ENCODE results near the gene GSTT4. TPM values are rescaled to one million over a fixed set of nuclear protein-coding genes. Genes with fewer than 3 reads are reported as not detected.
"Not testable (repeated sequence)": the region's sequence is repeated elsewhere in the genome, so short reads cannot be mapped to it uniquely, and the experiment has no call there.

GSTT4 gene
- total and polyA plus RNA-seq, 7 donors: not detected

DNA sequence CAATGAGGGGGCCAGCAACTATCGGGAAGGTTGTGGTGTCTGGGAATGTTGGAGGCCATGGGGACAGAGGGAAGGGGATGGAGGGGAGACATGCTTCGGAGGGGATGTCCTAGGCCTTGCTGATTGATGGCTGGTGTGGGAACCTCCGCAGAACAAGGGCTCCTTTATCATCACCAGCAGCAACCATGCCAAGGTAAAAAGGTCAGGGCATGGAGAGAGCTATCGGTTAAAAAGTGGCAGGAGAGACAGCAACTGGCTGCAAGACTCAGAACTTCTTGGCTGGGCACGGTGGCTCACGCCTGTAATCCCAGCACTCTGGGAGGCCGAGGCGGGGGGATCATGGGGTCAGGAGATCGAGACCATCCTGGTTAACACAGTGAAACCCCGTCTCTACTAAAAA lies 3.0 kb downstream of the GSTT4 start:
- TF ChIP-seq, protein P1, sequence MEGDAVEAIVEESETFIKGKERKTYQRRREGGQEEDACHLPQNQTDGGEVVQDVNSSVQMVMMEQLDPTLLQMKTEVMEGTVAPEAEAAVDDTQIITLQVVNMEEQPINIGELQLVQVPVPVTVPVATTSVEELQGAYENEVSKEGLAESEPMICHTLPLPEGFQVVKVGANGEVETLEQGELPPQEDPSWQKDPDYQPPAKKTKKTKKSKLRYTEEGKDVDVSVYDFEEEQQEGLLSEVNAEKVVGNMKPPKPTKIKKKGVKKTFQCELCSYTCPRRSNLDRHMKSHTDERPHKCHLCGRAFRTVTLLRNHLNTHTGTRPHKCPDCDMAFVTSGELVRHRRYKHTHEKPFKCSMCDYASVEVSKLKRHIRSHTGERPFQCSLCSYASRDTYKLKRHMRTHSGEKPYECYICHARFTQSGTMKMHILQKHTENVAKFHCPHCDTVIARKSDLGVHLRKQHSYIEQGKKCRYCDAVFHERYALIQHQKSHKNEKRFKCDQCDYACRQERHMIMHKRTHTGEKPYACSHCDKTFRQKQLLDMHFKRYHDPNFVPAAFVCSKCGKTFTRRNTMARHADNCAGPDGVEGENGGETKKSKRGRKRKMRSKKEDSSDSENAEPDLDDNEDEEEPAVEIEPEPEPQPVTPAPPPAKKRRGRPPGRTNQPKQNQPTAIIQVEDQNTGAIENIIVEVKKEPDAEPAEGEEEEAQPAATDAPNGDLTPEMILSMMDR (IDR thresholded peaks at IDR 0.05): no peak
- DNase-seq (no peak), ATAC-seq (no peak)
- Histone ChIP-seq H3K36me3 (ENCODE audit: insufficient read depth in 1 of 2, low read depth in 1 of 2) (no peaks in the 10 kb centered on the region), H3K9me3 (no peaks in the 10 kb centered on the region), H3K4me3 (no peak overlapping the region), H3K27me3 (ENCODE audit: insufficient read depth in 3 of 3, low read length in 2 of 3) (no peaks in the 10 kb centered on the region), H3K27ac (no peak overlapping the region), H3K4me1 (peaks cover 4% of the 10 kb centered on the region)
- WGBS, 3 donors: 72 to 77% (median 72%) methylated on average over 10 of the region's 10 CpGs
- intact Hi-C loops (cut with DNase I): loop anchor here in 1 of 2 donors (5.0 kb wide), 1 partner anchor 155 kb away; no protein-coding TSS in a partner anchor

DNA sequence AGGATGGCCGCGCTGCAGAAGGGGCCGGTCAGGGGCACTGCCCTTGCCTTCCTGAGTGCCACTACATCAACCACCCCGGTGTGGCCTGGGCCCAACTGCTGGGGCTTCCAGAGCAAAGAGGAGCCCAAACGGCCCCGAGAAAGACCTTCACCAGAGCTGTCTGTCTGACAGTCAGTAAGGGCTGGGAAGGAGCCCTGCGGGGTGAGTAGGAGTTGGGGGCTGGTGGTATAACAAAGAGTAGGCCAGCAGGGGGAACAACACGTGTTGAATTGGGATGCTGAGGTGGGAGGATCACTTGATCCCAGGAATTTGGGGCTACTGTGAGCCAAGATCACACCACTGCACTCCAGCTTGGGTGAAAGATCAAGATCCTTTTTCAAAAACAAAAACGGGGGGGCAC lies 3.9 kb downstream of the GSTT4 start:
- intact Hi-C loops (cut with DNase I): loop anchor here in 1 of 2 donors (5.0 kb wide), 1 partner anchor 156 kb away; no protein-coding TSS in a partner anchor
- ATAC-seq: no peak

DNA sequence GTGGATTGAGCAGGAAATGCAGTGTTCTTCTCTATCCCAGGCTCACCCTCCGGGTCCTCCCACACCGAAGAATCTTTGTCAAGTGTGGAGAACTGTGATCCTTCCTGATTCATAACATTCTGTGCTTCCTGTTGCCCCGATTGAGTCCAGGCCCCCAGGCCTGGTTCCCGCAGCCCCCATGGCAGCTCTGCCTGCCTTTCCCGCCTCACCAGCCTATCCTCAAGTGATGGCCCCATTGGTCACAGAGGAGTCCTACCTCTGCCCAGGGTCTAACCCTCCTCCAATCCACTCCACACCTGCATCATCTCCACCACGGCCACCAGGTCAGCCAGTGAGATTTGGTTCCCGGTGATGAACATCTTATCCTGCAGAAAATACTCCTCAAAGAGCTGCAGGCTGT lies 5.5 kb downstream of the GSTT4 start:
- not testable (repeated sequence) for H3K4me1 ChIP-seq; H3K36me3 ChIP-seq (ENCODE audit: insufficient read depth in 1 of 2, low read depth in 1 of 2); H3K27ac ChIP-seq; DNase-seq; H3K4me3 ChIP-seq; ATAC-seq; H3K9me3 ChIP-seq; H3K27me3 ChIP-seq (ENCODE audit: insufficient read depth in 3 of 3, low read length in 2 of 3)
- intact Hi-C loops (cut with DNase I): loop anchor here in 1 of 2 donors (5.0 kb wide), 1 partner anchor 158 kb away; no protein-coding TSS in a partner anchor
- 82 to 83% (median 83%) methylated on average over 7 of the region's 7 CpGs for WGBS, 3 donors

More for the DNA sequence above, 3.9 kb downstream of the GSTT4 start:
- peaks cover 4% of the 10 kb centered on the region for H3K4me1 ChIP-seq
- DNase-seq: no peak
- no peak overlapping the region for H3K4me3 ChIP-seq
- TF ChIP-seq, protein P1 (IDR thresholded peaks at IDR 0.05): no peak
- no peak overlapping the region for H3K27ac ChIP-seq
- no peaks in the 10 kb centered on the region for H3K27me3 ChIP-seq (ENCODE audit: insufficient read depth in 3 of 3, low read length in 2 of 3)
- 77 to 85% (median 83%) methylated on average over 7 to 9 of the region's 9 CpGs for WGBS, 3 donors
- H3K36me3 ChIP-seq (ENCODE audit: insufficient read depth in 1 of 2, low read depth in 1 of 2): no peaks in the 10 kb centered on the region
- H3K9me3 ChIP-seq: no peaks in the 10 kb centered on the region

DNA sequence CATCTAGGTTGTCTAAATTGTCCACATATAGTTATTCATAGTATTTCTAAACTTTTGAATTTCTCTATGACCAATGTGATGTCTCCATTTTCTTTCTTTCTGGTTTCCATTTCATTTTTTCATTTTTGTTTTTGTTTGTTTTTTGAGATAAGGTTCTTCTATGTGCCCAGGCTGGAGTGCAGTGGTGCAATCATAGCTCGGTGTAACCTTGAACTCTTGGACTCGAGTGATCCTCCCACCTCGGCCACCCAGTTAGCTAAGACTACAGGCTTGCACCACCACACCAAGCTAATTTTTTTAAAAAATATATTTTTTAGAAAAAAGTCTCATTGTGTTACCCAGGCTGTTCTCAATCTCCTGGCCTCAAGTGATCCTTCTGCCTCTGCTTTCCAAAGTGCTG lies 8.2 kb downstream of the GSTT4 start:
- Histone ChIP-seq H3K27ac (no peak overlapping the region), H3K4me1 (no peaks in the 10 kb centered on the region), H3K36me3 (ENCODE audit: insufficient read depth in 1 of 2, low read depth in 1 of 2) (no peaks in the 10 kb centered on the region), H3K9me3 (no peaks in the 10 kb centered on the region), H3K27me3 (ENCODE audit: insufficient read depth in 3 of 3, low read length in 2 of 3) (no peaks in the 10 kb centered on the region), H3K4me3 (no peak overlapping the region)
- TF ChIP-seq, protein P1 (IDR thresholded peaks at IDR 0.05): no peak
- ATAC-seq (no peak), DNase-seq (no peak)
- 92 to 95% (median 93%) methylated on average over 3 of the region's 3 CpGs for WGBS, 3 donors
- intact Hi-C loops (cut with DNase I): no loop called here

DNA sequence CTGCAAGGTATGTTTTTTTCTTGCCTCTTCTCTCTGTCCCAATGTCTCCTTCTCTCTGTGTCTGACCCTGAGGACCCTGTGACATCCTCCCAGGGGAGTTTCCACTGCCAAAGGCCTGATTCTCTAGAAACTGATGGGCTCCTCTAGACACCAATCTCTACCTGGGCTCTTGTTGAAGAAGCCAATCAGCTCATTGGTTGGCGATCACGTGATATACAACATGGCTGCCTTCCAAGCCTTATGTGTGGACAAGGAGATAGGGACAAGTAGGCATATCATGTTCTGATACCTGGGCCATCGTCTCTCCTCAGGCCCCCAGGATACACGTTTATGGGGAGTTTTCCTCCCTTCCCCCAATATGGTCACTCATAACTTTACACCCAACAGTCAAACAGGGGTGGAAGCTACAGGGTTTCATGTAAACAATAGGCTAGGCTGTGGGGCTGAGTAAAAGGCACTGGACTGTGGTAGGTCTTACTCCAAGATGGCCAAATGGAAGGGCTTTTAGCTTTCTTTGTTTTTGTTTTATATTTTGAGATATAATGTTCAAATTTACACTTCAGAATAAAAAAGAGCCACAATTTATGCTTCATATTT lies 11.6 kb downstream of the GSTT4 start:
- H3K4me1 ChIP-seq; H3K9me3 ChIP-seq; H3K4me3 ChIP-seq; intact Hi-C loops (cut with DNase I); H3K27ac ChIP-seq; DNase-seq; H3K27me3 ChIP-seq (ENCODE audit: insufficient read depth in 3 of 3, low read length in 2 of 3); H3K36me3 ChIP-seq (ENCODE audit: insufficient read depth in 1 of 2, low read depth in 1 of 2); ATAC-seq: not testable (repeated sequence)
- 46 to 84% (median 68%) methylated on average over 4 of the region's 4 CpGs for WGBS, 3 donors

DNA sequence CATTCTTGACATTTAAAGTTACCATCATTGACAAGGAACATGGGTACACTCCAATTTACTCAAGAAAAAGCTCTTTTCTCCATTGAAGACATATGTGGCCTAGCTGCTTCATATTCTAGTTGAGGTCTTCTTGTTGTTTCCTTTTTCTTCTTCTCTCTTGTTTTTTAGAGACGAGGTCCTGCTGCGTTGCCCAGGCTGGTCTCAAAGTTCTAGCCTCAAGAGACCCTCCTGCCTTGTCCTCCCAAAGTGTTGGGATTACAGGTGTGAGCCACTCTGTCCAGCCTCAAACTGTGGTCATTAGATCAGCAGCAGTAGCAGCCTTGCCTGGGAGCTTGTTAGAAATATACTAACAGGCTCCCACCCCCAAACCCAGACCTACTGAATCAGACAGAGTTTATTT lies 12.2 kb downstream of the GSTT4 start:
- H3K4me3 ChIP-seq; intact Hi-C loops (cut with DNase I); H3K27me3 ChIP-seq (ENCODE audit: insufficient read depth in 3 of 3, low read length in 2 of 3); DNase-seq; H3K27ac ChIP-seq; H3K36me3 ChIP-seq (ENCODE audit: insufficient read depth in 1 of 2, low read depth in 1 of 2); H3K4me1 ChIP-seq; H3K9me3 ChIP-seq; ATAC-seq: not testable (repeated sequence)
- WGBS, 3 donors: 69 to 79% (median 77%) methylated on average over 2 of the region's 2 CpGs

DNA sequence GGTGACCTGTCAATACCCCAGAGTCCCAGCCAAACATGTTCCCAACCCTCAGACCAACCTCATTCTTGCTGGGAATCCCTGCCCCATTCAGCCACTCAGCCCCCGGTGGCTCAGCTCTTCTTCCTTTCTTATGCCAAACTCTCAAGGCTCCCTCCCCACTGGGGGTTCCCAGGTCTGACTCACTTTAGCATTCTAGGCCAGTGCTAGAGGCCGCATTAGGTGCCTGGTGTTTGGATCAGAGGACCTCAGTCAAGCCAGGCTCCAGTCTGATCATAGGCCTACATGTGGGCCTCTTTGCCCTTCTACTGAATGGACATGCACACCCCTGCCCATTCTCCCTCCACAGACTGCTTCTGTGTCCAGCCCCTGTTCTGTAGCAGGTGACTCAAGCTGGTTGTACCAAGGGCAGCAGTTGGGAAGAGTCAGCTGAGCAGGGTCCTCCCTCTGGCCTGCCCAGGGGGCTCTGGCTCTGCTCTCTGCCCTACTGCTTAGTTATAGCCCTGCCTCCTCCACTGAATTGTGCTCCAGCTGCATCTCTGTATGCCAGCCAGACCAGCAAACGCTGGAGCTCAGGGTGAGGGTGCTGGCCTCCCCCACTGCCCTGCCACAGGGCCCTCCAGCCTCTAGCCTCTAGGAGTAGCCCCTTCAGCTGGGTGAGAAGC lies 15.5 kb downstream of the GSTT4 start:
- H3K9me3 ChIP-seq; ATAC-seq; H3K36me3 ChIP-seq (ENCODE audit: insufficient read depth in 1 of 2, low read depth in 1 of 2); H3K4me3 ChIP-seq; H3K27me3 ChIP-seq (ENCODE audit: insufficient read depth in 3 of 3, low read length in 2 of 3); H3K27ac ChIP-seq; H3K4me1 ChIP-seq; DNase-seq: not testable (repeated sequence)
- 64 to 93% (median 65%) methylated on average over 1 to 2 of the region's 3 CpGs for WGBS, 3 donors
- intact Hi-C loops (cut with DNase I): loop anchor here (5.0 to 10.0 kb wide), 2 partner anchors 185 to 188 kb away; no protein-coding TSS in a partner anchor

DNA sequence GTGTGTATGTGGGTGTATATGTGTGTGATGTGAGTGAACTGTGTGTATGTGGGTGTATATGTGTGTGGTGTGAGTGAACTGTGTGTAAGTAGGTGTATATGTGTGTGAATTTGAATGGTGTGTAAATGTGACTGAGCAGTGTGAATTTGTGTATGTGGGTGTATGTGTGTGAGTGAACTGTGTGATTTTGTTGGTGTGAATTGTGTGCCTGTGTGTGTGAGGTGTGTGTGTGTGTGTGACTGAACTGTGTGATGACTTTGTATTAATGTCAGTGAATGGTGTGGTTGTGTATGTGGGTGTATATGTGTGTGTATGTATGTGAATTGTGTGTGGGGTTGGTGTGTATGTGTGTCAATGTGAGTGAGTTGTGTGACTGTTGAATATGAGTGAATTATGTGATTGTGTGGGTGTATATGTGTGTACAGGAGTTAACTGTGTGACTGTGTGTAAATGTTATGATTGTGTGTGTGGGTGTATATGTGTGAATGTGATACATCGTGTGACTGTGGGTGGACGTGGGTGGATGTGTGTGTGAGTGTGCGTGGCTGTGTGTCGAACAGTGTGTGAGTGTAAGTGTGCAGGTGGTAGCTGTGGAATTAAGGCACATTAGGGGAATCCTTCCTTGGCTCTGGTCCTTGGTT lies 18.6 kb downstream of the GSTT4 start:
- H3K9me3 ChIP-seq; DNase-seq; H3K36me3 ChIP-seq (ENCODE audit: insufficient read depth in 1 of 2, low read depth in 1 of 2); H3K4me1 ChIP-seq; ATAC-seq; H3K27ac ChIP-seq; H3K4me3 ChIP-seq; H3K27me3 ChIP-seq (ENCODE audit: insufficient read depth in 3 of 3, low read length in 2 of 3): not testable (repeated sequence)
- intact Hi-C loops (cut with DNase I): loop anchor here (5.0 to 10.0 kb wide), 2 partner anchors 188 to 191 kb away; no protein-coding TSS in a partner anchor
- 74 to 94% methylated on average over 4 of the region's 4 CpGs; no CpG with 5 or more reads in 1 of the 3 donors for WGBS, 3 donors
